Fibroblast of villous mesenchyme (primary cell): ENCODE results near the gene ANXA9. TPM values are rescaled to one million over a fixed set of nuclear protein-coding genes. Genes with fewer than 3 reads are reported as not detected.

Experiments used
- DNase-seq: peaks from one replicate; pipeline ENCODE4 v3.0.0-alpha.2; 2010; ENCODE audit warnings: low read depth
- H3K4me3 ChIP-seq: 2 replicates; pipeline ENCODE4 v1.5.1; 2011; ENCODE audit warnings: low read depth, mild to moderate bottlenecking, low read length
- CTCF ChIP-seq: IDR thresholded peaks from 2 replicates; pipeline ENCODE4 v1.5.1; 2012; ENCODE audit warnings: low read depth, mild to moderate bottlenecking, low read length; ENCODE audit not compliant: insufficient read depth
- total RNA-seq: library from RNA; depleted of rRNA; stranded (reverse); fragments of >200 nt; gene quantifications from 2 replicates; pipeline ENCODE4 v1.2.3, GENCODE V29; 2012

The ANXA9 gene
- total RNA-seq, 1 donor = 0.86 TPM

- DNase-seq = peak; percentile 83
- H3K4me3 ChIP-seq = peak within 1 kb of the TSS; percentile 86
- no peak for TF ChIP-seq CTCF
These were observed 7.3 kb upstream of the ANXA9 start, which contains the start of gene CERS2 for GRCh38 chr1:150974580-150975478. Gene CERS2, minus strand, starts transcription at chr1:150974835. Its CDS starts 5,745 bp downstream, at chr1:150969090.

GRCh38 chr1:150976401-150976821 lies 5.7 kb upstream of the ANXA9 start:
- H3K4me3 ChIP-seq = no peak overlapping the region
- no peak for DNase-seq
- no peak for TF ChIP-seq CTCF

- peak; percentile 30 for DNase-seq
- TF ChIP-seq CTCF = no peak
- no peak overlapping the region for H3K4me3 ChIP-seq
These were observed 5.0 kb upstream of the ANXA9 start for GRCh38 chr1:150976879-150977694.

- H3K4me3 ChIP-seq = no peak overlapping the region
- DNase-seq = peak; percentile 91
- TF ChIP-seq CTCF = peak; percentile 100
These were observed 2.7 kb upstream of the ANXA9 start for GRCh38 chr1:150979092-150980056.

GRCh38 chr1:150981177-150981804 lies 801 bp upstream of the ANXA9 start:
- no peak for TF ChIP-seq CTCF
- DNase-seq = no peak
- H3K4me3 ChIP-seq = no peak overlapping the region
